GM19452 (cell line): ENCODE measurements around the gene MTF2.

Source experiments
- ATAC-seq: cut with Tn5 transposase; IDR thresholded peaks from one replicate; pipeline ENCODE4 v1.9.1; 2021; ENCODE audit not compliant: unreplicated experiment

The MTF2 gene

GRCh38 chr1:93082313-93082712, 3.2 kb downstream of the MTF2 start:
- ATAC-seq = no peak

GRCh38 chr1:93083979-93084378, 4.9 kb downstream of the MTF2 start:
- no peak for ATAC-seq

DNA sequence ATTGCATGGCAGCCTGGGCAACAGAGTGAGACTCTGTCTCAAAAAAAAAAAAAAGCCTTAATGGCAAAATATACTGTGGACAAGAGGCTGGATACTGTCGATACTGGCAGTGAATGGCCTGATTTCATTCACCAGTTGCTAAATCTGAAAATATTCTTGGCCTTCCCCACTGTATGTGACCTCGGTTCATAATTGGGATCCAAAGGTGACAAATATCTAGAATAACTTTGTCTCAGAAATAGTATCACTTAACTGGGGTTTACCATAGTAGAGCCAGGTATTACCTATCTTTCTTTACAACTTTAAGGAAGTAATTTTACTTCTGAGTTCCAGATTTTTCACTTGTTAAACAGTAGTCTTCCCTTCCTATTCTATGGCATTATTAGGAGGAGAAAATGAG, 8.4 kb downstream of the MTF2 start:
- ATAC-seq = no peak

DNA sequence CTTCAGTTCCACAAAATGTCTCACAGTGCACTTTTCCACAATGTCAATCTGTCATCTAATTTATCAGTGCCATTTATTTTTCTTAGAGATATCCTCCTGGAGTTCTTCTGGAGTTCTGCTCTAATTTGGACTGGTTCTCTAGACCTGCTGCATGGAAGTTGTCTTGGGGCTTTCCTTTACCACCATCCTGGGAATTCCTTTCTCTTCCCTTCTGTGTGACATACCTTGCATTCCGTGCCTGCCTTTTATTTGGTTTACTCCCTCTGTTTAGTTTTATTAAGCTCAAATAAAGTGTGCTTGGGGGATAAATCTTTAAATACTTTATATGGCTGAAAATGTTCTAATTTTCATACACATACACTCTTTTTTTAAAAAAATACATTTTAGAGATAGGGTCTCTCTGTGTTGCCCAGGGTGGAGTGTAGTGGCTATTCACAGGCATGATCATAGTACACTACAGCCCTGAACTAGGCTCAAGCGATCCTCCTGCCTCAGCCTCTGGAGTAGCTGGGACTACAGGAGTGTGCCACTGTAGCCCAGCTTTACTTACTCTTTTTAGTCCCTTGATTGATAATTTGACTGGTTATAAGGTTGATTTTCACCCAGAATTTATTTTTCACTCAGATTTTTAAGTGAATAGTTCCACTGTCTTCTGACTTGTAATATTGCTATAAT, 14.4 kb downstream of the MTF2 start:
- ATAC-seq = no peak

DNA sequence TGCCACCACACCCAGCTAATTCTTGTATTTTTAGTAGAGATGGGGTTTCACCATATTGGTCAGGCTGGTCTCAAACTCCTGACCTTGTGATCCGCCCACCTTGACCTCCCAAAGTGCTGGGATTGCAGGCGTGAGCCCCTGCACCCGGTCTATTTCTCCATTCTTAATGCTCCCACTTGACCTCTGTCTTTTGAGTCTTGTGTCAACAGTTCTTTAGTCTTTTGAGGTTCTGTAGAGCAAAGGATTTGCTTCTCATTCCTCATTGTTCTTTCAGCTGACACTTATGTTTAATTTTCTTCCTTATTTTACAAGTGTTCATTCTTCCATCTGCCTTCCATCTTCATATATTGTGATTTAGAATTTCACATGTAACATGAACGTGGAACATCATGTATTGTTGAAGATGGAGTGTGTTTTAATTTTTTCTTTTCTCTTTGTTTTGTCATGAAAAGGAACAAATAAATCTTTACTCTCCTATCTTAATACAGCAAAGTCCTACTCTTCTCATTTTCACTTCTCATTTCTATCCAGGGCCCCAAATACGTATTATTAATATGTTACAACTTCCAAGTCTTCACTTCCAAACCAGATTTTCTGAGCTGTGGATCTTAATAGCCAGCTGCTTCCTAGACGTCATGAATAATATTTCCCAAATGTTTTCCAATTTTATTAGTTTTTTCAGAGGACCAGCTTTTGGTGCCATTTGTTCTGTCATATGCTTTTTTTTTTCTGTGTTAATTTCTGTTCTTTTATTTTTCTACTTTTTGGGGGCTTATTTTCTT, 16.9 kb downstream of the MTF2 start:
- ATAC-seq = no peak

DNA sequence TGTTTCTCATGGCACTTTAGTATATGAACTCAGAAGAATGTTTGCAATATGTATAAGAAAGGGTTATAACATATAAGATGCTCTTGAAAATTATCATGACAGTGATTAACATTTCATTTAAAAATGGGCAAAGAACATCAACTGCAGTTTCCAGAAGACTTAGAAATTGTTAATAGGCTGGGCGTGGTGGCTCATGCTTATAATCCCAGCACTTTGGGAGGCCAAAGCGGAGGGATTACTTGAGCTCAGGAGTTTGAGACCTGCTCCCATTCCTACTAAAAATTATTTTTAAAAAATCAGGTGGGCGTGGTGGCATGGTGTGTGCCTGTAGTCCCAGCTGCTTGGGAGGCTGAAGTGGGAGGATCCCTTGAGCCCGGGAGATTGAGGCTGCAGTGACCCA, 23.1 kb downstream of the MTF2 start:
- no peak for ATAC-seq

DNA sequence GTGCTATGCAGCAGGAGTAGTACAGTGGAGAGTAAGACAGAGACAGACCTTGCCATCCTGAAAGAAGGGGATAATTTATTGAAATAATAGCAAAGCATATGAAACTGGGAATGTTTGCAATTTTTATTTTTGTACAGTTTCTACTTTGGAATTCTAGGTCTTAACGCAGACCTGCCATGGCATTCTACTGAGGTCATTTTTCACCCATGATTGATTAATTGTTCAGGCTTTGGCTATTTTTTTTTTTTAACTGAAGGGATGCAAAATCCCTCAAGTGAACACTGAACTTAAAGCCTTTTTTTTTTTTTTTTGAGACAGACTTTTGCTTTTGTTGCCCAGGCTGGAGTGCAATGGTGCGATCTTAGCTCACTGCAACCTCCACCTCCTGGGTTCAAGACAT, 27.1 kb downstream of the MTF2 start:
- no peak for ATAC-seq

DNA sequence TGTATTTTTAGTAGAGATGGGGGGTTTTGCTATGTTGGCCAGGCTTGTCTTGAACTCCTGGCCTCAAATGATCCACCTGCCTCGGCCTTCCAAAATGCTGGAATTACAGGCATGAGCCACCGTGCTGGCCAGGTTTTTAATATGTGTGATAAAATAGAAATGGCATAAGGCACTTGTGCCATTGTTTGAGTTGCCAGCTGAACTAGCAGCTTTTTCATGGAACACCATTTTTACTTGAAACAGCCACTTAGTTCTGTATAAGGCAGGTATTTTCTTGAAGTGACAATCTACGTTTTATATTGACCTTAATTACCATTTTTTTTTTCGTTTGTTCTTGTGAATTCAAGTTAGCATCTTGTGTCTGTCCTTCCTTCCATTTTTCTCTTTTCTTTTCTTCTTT, 28.3 kb downstream of the MTF2 start:
- no peak for ATAC-seq

DNA sequence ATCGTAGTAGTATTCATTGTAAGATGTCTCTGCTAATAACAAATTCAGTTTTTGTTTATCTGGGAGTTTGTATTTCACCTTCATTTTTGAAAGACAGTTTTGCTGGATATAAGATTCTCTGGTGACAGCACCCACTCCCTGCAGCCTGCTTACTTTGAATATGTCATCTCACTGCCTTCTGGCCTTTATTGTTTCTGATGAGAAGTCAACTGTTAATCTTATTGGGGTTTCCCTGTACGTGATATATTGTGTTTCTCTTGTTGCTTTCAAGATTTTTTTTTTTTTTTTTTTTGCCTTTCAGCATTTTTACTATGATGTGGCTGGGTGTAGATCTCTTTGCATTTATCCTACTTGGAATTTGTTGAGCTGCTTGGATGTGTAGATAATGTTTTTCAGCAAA, 29.3 kb downstream of the MTF2 start:
- no peak for ATAC-seq

DNA sequence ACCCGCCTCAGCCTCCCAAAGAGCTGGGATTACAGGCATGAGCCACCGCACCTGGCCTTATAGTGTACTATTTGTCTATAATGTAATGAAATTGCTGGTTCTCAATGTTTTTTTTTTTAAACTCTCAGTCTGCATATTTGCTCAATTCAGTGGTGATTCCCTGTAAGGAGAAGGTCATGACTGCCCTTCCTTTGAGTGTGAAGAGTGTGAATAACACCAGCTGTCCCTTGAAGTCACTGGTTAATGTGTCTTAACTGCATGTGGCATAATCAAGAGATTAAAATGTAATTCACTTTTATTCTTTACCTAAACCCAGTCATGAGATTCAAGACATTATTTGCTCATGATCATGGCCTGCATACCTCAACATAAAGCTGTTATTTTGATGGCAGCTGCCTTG, 30.5 kb downstream of the MTF2 start:
- no peak for ATAC-seq

DNA sequence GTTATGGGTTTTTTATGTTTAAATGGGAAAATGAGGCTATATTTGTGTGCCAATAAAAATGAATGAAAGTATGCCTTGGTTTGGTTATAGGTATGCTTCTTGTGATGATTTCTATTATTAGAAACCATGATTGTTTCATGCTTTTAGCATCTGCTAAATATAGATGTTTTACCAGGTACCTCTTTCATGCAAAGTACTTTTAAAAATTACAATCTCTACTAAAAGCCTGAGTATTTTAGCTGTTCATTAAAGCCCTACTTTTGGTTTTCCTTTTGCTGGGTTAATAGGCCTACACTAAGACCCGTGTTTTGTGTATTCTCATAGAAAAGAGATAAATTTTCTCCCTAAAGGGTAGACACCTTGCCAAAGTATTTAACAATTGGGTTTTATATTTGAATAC, 32.0 kb downstream of the MTF2 start:
- no peak for ATAC-seq

GRCh38 chr1:93111561-93111960, 32.5 kb downstream of the MTF2 start:
- ATAC-seq = no peak

DNA sequence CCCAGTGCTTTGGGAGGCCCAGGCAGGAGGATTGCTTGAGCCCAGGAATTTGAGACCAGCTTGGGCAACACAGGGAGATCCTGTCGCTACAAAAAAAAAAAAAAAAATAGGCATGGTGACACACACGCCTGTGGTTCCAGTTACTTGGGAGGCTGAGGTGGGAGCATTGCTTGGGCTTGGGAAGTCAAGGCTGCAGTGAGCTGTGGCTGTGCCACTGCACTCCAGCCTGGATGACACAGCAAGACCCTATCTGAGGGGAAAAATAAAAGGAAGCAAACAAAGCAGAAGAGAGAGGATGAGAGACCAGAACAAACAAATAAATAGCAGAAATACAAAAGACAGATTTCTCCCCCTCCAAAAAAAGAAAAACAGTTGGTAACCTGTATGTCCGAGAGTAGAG, 34.0 kb downstream of the MTF2 start:
- no peak for ATAC-seq

- no peak for ATAC-seq
Observed at GRCh38 chr1:93114391-93114790, 35.3 kb downstream of the MTF2 start.

GRCh38 chr1:93120614-93121013, 41.5 kb downstream of the MTF2 start:
- ATAC-seq = no peak

- ATAC-seq = no peak
Observed at GRCh38 chr1:93123201-93123783, 44.2 kb downstream of the MTF2 start.

DNA sequence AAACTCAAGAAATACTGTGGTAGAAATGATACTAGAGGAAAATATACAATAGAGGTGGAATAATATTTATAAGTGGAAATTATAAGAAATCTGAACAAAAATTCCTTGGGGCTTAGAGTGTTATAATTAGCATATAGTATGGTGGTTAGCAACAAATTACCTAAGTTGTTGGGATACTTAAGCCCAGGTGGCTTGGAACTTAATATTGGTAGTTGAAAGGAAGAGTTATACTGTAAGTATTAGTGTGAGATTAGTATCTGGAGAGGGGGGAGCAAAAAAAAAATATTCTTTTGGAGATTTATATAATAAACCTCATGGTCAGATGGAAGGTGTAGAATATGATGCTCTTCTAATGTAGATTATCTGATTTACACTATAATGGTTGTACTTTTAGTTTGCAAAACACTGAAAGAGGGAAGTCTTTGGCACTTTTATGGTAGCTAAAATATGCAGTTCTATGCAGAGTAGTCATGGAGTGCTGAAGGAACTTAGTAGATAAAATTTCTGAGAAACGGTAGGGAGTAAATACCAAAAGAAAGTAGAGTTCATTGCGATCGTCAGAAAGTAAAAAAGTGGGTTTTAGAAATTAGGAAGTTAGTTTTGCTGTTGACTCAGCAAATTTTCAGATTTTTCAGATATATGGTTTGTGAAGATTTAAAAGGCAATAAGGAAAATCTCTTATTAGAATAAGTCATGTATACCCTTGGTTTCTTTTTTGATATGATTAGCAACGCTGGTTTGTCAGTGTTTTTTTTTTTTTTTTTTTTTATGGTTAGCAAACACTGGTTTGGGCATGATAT, 45.7 kb downstream of the MTF2 start:
- no peak for ATAC-seq

DNA sequence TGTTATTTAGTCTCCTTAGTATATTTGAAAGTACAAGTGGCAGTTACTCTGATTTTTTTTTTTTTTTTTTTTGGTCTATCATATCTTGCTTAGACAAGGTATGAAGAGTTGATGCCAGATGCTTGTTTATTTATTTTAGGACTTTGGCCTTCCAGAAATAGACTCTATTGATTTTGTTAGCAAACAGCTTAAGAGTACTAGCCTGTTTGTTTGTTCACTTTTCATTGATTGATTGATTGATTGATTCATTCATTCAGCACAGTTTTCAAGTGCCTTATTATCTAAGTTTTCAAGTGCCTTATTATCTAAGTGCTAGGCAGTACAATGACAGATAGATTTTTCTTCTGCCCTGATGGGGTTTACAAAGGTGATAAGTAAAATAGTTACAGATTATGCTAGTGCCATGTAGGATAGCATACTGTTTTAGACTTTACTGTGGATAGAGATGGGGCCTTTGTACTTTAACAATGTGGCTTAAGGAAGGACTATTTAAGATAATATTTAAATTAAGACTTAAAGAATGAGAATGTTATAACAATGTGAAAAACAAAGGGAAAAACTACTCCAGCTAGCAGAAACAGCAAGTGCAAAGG, 50.5 kb downstream of the MTF2 start:
- no peak for ATAC-seq

DNA sequence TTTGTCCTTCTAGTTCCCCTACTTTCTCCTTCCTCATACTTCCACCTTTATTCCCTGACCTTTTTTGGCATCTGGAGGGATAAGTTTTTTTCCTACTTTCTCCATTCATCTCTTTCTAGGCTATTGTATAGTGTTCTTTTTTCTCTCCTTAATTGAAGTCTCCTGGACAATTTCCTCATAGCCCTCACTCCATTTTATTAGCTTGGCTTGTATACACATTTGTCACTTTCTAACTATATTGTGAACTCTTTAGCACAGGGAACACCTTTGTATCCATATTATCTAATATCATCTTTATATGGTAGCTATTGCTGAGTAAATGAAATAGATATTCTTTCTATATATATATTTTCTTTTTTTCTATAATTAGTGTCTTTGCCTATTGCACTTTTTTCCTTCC, 53.6 kb downstream of the MTF2 start:
- no peak for ATAC-seq

DNA sequence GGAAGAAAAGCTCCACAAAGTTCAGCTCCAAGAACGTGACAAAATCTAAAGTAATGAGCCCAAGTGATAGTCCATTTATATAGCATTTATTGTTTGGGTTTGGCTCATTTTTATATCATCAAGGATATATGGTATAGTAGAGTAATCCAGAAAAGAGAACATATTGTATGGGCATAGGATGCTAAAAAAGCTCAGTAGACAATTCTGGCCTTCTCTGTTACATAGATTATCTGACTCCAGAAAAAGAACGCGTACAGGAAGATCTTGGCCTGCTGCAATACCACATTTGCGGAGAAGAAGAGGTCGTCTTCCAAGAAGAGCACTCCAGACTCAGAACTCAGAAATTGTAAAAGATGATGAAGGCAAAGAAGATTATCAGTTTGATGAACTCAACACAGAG, 57.4 kb downstream of the MTF2 start:
- no peak for ATAC-seq

- no peak for ATAC-seq
Observed at GRCh38 chr1:93137604-93138292, 58.7 kb downstream of the MTF2 start.
